HepG2 (cell line): ENCODE measurements around the gene NFAT5. TPM values are rescaled to one million over a fixed set of nuclear protein-coding genes. Genes with fewer than 3 reads are reported as not detected.

Experiments used
- DNMT1 ChIP-seq: sonication (generic); formaldehyde crosslinking; IDR thresholded peaks from 2 replicates; pipeline ENCODE4 v1.5.1; 2020; ENCODE audit warnings: mild to moderate bottlenecking, missing genetic modification reagents
- IKZF5 ChIP-seq: IDR thresholded peaks from 2 replicates; pipeline ENCODE4 v1.6.1; 2018; ENCODE audit warnings: missing genetic modification reagents, mild to moderate bottlenecking, missing compliant biosample characterization
- JUNB ChIP-seq: sonication (generic); formaldehyde crosslinking; IDR thresholded peaks from 2 replicates; pipeline ENCODE4 v1.8.0; 2022; ENCODE audit warnings: missing genetic modification reagents, mild to moderate bottlenecking, borderline replicate concordance
- KLF9 ChIP-seq: IDR thresholded peaks from 2 replicates; pipeline ENCODE4 v1.6.1; 2016; ENCODE audit warnings: low read depth
- MEF2D ChIP-seq: sonication (generic); formaldehyde crosslinking; IDR thresholded peaks from 2 replicates; pipeline ENCODE4 v1.5.1; 2020; ENCODE audit warnings: mild to moderate bottlenecking, missing genetic modification reagents
- MLX ChIP-seq: IDR thresholded peaks from 2 replicates; pipeline ENCODE4 v1.6.1; 2016
- MXD3 ChIP-seq: IDR thresholded peaks from 2 replicates; pipeline ENCODE4 v1.6.1; 2016; ENCODE audit warnings: mild to moderate bottlenecking, missing biosample characterization, missing genetic modification reagents
- NFYC ChIP-seq: IDR thresholded peaks from 2 replicates; pipeline ENCODE4 v1.6.1; 2016; ENCODE audit warnings: missing genetic modification reagents, missing compliant biosample characterization
- RFX3 ChIP-seq: IDR thresholded peaks from 2 replicates; pipeline ENCODE4 v1.6.1; 2016; ENCODE audit warnings: missing biosample characterization, missing genetic modification reagents
- SAFB2 ChIP-seq: sonication (generic); formaldehyde crosslinking; IDR thresholded peaks from 2 replicates; pipeline ENCODE4 v1.5.1; 2020; ENCODE audit warnings: missing genetic modification reagents, low read depth, mild to moderate bottlenecking, borderline replicate concordance
- SATB2 ChIP-seq: sonication (generic); formaldehyde crosslinking; IDR thresholded peaks from 2 replicates; pipeline ENCODE4 v1.5.0; 2020; ENCODE audit warnings: missing genetic modification reagents
- SNAI1 ChIP-seq: sonication (generic); formaldehyde crosslinking; IDR thresholded peaks from 2 replicates; pipeline ENCODE4 v1.5.0; 2020; ENCODE audit warnings: mild to moderate bottlenecking, missing genetic modification reagents, borderline replicate concordance
- STAT5B ChIP-seq: sonication (generic); formaldehyde crosslinking; IDR thresholded peaks from 2 replicates; pipeline ENCODE4 v1.4.0; 2020; ENCODE audit warnings: missing genetic modification reagents
- THAP7 ChIP-seq: sonication (generic); formaldehyde crosslinking; IDR thresholded peaks from 2 replicates; pipeline ENCODE4 v1.8.1; 2023; ENCODE audit warnings: mild to moderate bottlenecking, missing genetic modification reagents
- ZBTB1 ChIP-seq: sonication (generic); formaldehyde crosslinking; IDR thresholded peaks from 2 replicates; pipeline ENCODE4 v1.4.0; 2020; ENCODE audit warnings: missing genetic modification reagents, borderline replicate concordance
- ZBTB34 ChIP-seq: sonication (generic); formaldehyde crosslinking; IDR thresholded peaks from 2 replicates; pipeline ENCODE4 v1.8.0; 2022; ENCODE audit warnings: mild to moderate bottlenecking, missing genetic modification reagents
- ZC3H4 ChIP-seq: sonication (generic); formaldehyde crosslinking; IDR thresholded peaks from 2 replicates; pipeline ENCODE4 v1.4.0; 2020; ENCODE audit warnings: missing genetic modification reagents, borderline replicate concordance
- ZEB1 ChIP-seq: IDR thresholded peaks from 2 replicates; pipeline ENCODE4 v1.6.1; 2012; ENCODE audit warnings: mild to moderate bottlenecking, low read depth, inconsistent platforms; ENCODE audit not compliant: insufficient replicate concordance
- ZFP36L2 ChIP-seq: sonication (generic); formaldehyde crosslinking; IDR thresholded peaks from 2 replicates; pipeline ENCODE4 v1.4.0; 2020; ENCODE audit warnings: missing genetic modification reagents
- ZFY ChIP-seq: sonication (generic); formaldehyde crosslinking; IDR thresholded peaks from 2 replicates; pipeline ENCODE4 v1.4.0; 2020; ENCODE audit warnings: missing genetic modification reagents
- ZNF274 ChIP-seq: sonication (generic); formaldehyde crosslinking; IDR thresholded peaks from 2 replicates; pipeline ENCODE4 v1.5.1; 2020; ENCODE audit warnings: mild to moderate bottlenecking, missing genetic modification reagents
- ZNF512B ChIP-seq: sonication (generic); formaldehyde crosslinking; IDR thresholded peaks from 2 replicates; pipeline ENCODE4 v1.5.1; 2020; ENCODE audit warnings: missing genetic modification reagents, mild to moderate bottlenecking, borderline replicate concordance
- ZNF557 ChIP-seq: sonication (generic); formaldehyde crosslinking; IDR thresholded peaks from 2 replicates; pipeline ENCODE4 v1.4.0; 2020; ENCODE audit warnings: missing genetic modification reagents
- ZNF839 ChIP-seq: sonication (generic); formaldehyde crosslinking; IDR thresholded peaks from 2 replicates; pipeline ENCODE4 v1.4.0; 2020; ENCODE audit warnings: missing genetic modification reagents, mild to moderate bottlenecking, borderline replicate concordance
- polyA plus RNA-seq, 8 experiments: library from polyadenylated mRNA; depleted of rRNA in 3 of 8; stranded (reverse) in 7 of 8; unstranded in 1 of 8; fragments of >200 nt; fragmentation: Illumina TruSeq in 4 of 8; extraction: Trizol in 4 of 8; gene quantifications; 2 replicates each; pipeline versions ENCODE4 v1.2.1 to v1.2.3, GENCODE V29; 2011 to 2016; ENCODE audit warnings: low read depth in 4 of 8, missing spikeins in 1 of 8, mixed read lengths in 1 of 8; ENCODE audit not compliant: insufficient read depth in 1 of 8
- total RNA-seq, 5 experiments: library from RNA; depleted of rRNA; stranded (reverse); fragments of >200 nt; fragmentation: Illumina TruSeq; extraction: Trizol; gene quantifications; 2 replicates each; pipeline ENCODE4 v1.2.3, GENCODE V29; 2016; ENCODE audit warnings: low read depth in 1 of 5

NFAT5 gene
- total and polyA plus RNA-seq, 2 of the 13 experiments (the other 11 are each of a cell fraction or from before 2014, with no cell fraction given) = 20.5 to 54.3 TPM

GRCh38 chr16:69565671-69566239, at the start of gene NFAT5 (continued):
- TF ChIP-seq ZNF512B = no peak; the same call in 1 of the 2 replicates
- TF ChIP-seq DNMT1 (CRISPR knock-in tag) = peak; percentile 98
- TF ChIP-seq SNAI1 (CRISPR knock-in tag) = no peak
- peak; percentile 72; the same call in 1 of the 2 replicates for TF ChIP-seq ZBTB34 (CRISPR knock-in tag)
- peak; percentile 67 for TF ChIP-seq ZNF274 (CRISPR knock-in tag)
- TF ChIP-seq MEF2D (CRISPR knock-in tag) = peak; percentile 38; the same call in 1 of the 2 replicates
- peak; percentile 82; the same call in 1 of the 2 replicates for TF ChIP-seq IKZF5 (CRISPR knock-in tag)
- TF ChIP-seq THAP7 (CRISPR knock-in tag) = 0 out of 2 replicates have a peak, but pooled peaks have one; percentile 69
- peak; percentile 67 for TF ChIP-seq MLX (CRISPR knock-in tag)
- peak; percentile 85; the same call in 1 of the 2 replicates for TF ChIP-seq SAFB2 (CRISPR knock-in tag)
- TF ChIP-seq JUNB = no peak
- no peak for TF ChIP-seq SATB2 (CRISPR knock-in tag)
- no peak for TF ChIP-seq ZBTB1 (CRISPR knock-in tag)
- TF ChIP-seq ZC3H4 = no peak
- TF ChIP-seq ZEB1 = peak; percentile 62
- peak; percentile 74 for TF ChIP-seq ZFP36L2 (CRISPR knock-in tag)
- no peak for TF ChIP-seq ZNF839 (CRISPR knock-in tag)
- TF ChIP-seq NFYC = peak; percentile 29; the same call in 1 of the 2 replicates
- TF ChIP-seq KLF9 (CRISPR knock-in tag) = peak; percentile 28; the same call in 1 of the 2 replicates
- peak; percentile 80; the same call in 1 of the 2 replicates for TF ChIP-seq ZNF557 (CRISPR knock-in tag)
- TF ChIP-seq RFX3 (CRISPR knock-in tag) = no peak
- TF ChIP-seq MXD3 (CRISPR knock-in tag) = peak; percentile 98
- no peak for TF ChIP-seq STAT5B
- TF ChIP-seq ZFY (CRISPR knock-in tag) = peak; percentile 88
